HepG2 (cell line): ENCODE results near the gene HEPN1. TPM values are rescaled to one million over a fixed set of nuclear protein-coding genes. Genes with fewer than 3 reads are reported as not detected.

ENCODE experiments used
- ATAC-seq: fragments of 200-7000 bp; cut with Tn5 transposase; 3 replicates; pipeline ENCODE4 v1.9.1; 2020; ENCODE audit warnings: mild to moderate bottlenecking, moderate library complexity
- BruUV-seq: library from RNA; stranded (reverse); fragments of 400-500 nt; replicated peaks from 2 replicates; lab custom pipeline; 2021; lab: Mats Ljungman, UMichigan
- CTCF ChIA-PET: fragments of 300-600 bp; formaldehyde crosslinking; extraction: SDS; loops from one replicate; lab custom pipeline; 2021; ENCODE audit warnings: low total read pairs, inconsistent platforms, low intra/inter-chr PET ratio; lab: Yijun Ruan, JAX
- POLR2A ChIA-PET: fragments of 350-600 bp; sonication (Branson Sonifier 250); formaldehyde crosslinking; loops from one replicate; lab custom pipeline; 2020; ENCODE audit warnings: antibody characterized with exemption, inconsistent platforms; lab: Yijun Ruan, JAX
- DNase-seq: peaks from one replicate; pipeline ENCODE4 v3.0.0-alpha.2; 2015; ENCODE audit warnings: low spot score
- FAIRE-seq: peaks from 3 replicates; lab custom pipeline; 2011; peaks lifted over from hg19 to GRCh38; lab: Jason Lieb, UNC
- H2AFZ ChIP-seq: one replicate; pipeline ENCODE4 v1.6.1; 2011; ENCODE audit warnings: low read length, inconsistent platforms
- H3K27ac ChIP-seq: fragments of 300-600 bp; 3 replicates; pipeline ENCODE4 v1.8.0; 2011; ENCODE audit warnings: mixed run types, mild to moderate bottlenecking, mixed read lengths, low read length, inconsistent platforms; ENCODE audit not compliant: insufficient read depth; ENCODE audit errors: extremely low read length
- H3K27me3 ChIP-seq, 2 experiments: fragments of 200-600 bp in 1 of 2; 2 replicates in 1 of 2; 3 replicates in 1 of 2; pipeline versions ENCODE4 v1.6.0 to v1.8.0; 2011; ENCODE audit warnings: low read length in 2 of 2, mild to moderate bottlenecking in 2 of 2, moderate library complexity in 2 of 2, inconsistent platforms in 1 of 2; ENCODE audit not compliant: insufficient read depth in 2 of 2, control insufficient read depth in 1 of 2
- H3K36me3 ChIP-seq, 2 experiments: fragments of 200-600 bp in 1 of 2; replicated peaks in 1 of 2; 2 replicates in 1 of 2; 3 replicates in 1 of 2; pipeline versions ENCODE4 v1.5.1 to v1.8.0; 2011; ENCODE audit warnings: low read length in 2 of 2, inconsistent platforms in 1 of 2; ENCODE audit not compliant: insufficient read depth in 2 of 2, control insufficient read depth in 1 of 2
- H3K4me1 ChIP-seq: 2 replicates; pipeline ENCODE4 v1.5.1; 2012; ENCODE audit warnings: low read length, inconsistent platforms; ENCODE audit not compliant: insufficient read depth
- H3K4me2 ChIP-seq: 2 replicates; pipeline ENCODE4 v1.6.0; 2011; ENCODE audit warnings: low read depth, low read length, inconsistent platforms
- H3K4me3 ChIP-seq, 3 experiments: fragments of 200-600 bp in 1 of 3; sonication (generic), shearing (Covaris generic) in 1 of 3; replicated peaks in 1 of 3; 2 replicates each; pipeline ENCODE4 v1.5.1; 2011 to 2016; ENCODE audit warnings: low read length in 3 of 3, inconsistent platforms in 2 of 3, low read depth in 2 of 3, mild to moderate bottlenecking in 2 of 3, control low read depth in 1 of 3, mixed read lengths in 1 of 3; ENCODE audit not compliant: insufficient read depth in 1 of 3
- H3K79me2 ChIP-seq: one replicate; pipeline ENCODE4 v1.6.1; 2011; ENCODE audit warnings: low read length, inconsistent platforms; ENCODE audit not compliant: insufficient read depth
- H3K9ac ChIP-seq: 2 replicates; pipeline ENCODE4 v1.6.0; 2011; ENCODE audit warnings: mild to moderate bottlenecking, low read depth, low read length, inconsistent platforms; ENCODE audit not compliant: insufficient read depth
- H3K9me3 ChIP-seq: 2 replicates; pipeline ENCODE4 v1.5.1; 2012; ENCODE audit warnings: mild to moderate bottlenecking, low read length
- H4K20me1 ChIP-seq: 2 replicates; pipeline ENCODE4 v1.6.0; 2011; ENCODE audit warnings: inconsistent platforms, mild to moderate bottlenecking, low read length, moderate library complexity; ENCODE audit not compliant: insufficient read depth
- ASH2L ChIP-seq: fragments of 300-600, 200-600 bp; sonication (generic); IDR thresholded peaks from 2 replicates; pipeline ENCODE4 v1.7.0; 2017; ENCODE audit warnings: low read depth, mild to moderate bottlenecking, moderate library complexity, mixed read lengths, low read length; ENCODE audit not compliant: insufficient read length
- CTCF ChIP-seq: sonication (generic); formaldehyde crosslinking; IDR thresholded peaks from 2 replicates; pipeline ENCODE4 v1.5.0; 2020; ENCODE audit warnings: mild to moderate bottlenecking, missing genetic modification reagents, moderate library complexity
- FOSL1 ChIP-seq: sonication (generic); formaldehyde crosslinking; IDR thresholded peaks from 2 replicates; pipeline ENCODE4 v1.9.0; 2021; ENCODE audit warnings: missing genetic modification reagents, borderline replicate concordance
- FOXA3 ChIP-seq: IDR thresholded peaks from 2 replicates; pipeline ENCODE4 v1.6.1; 2016; ENCODE audit warnings: missing genetic modification reagents, missing compliant biosample characterization
- MAFG ChIP-seq: sonication (generic); formaldehyde crosslinking; IDR thresholded peaks from 2 replicates; pipeline ENCODE4 v1.5.1; 2020; ENCODE audit warnings: mild to moderate bottlenecking, missing genetic modification reagents
- MNT ChIP-seq: fragments of 450-650 bp; IDR thresholded peaks from 2 replicates; pipeline ENCODE4 v1.6.1; 2016
- NR1H2 ChIP-seq: sonication (generic); formaldehyde crosslinking; IDR thresholded peaks from 2 replicates; pipeline ENCODE4 v1.8.1; 2022; ENCODE audit warnings: low read depth, missing genetic modification reagents, borderline replicate concordance
- PBX2 ChIP-seq: IDR thresholded peaks from 2 replicates; pipeline ENCODE4 v1.6.1; 2016; ENCODE audit warnings: control low read depth
- PHB2 ChIP-seq: fragments of 450-650 bp; IDR thresholded peaks from 2 replicates; pipeline ENCODE4 v1.6.1; 2018; ENCODE audit not compliant: partially characterized antibody
- PPARG ChIP-seq: conservative IDR thresholded peaks from 2 replicates; pipeline ENCODE4 v1.6.1; 2016; ENCODE audit warnings: missing biosample characterization, missing genetic modification reagents
- PREB ChIP-seq: sonication (generic); formaldehyde crosslinking; IDR thresholded peaks from 2 replicates; pipeline ENCODE4 v1.4.0; 2020; ENCODE audit warnings: missing genetic modification reagents
- RAD21 ChIP-seq: fragments of 450-650 bp; formaldehyde crosslinking; IDR thresholded peaks from 2 replicates; pipeline ENCODE4 v1.5.0; 2020; ENCODE audit warnings: mild to moderate bottlenecking
- STAG1 ChIP-seq: sonication (generic); formaldehyde crosslinking; IDR thresholded peaks from 2 replicates; pipeline ENCODE4 v1.4.0; 2020; ENCODE audit warnings: missing genetic modification reagents
- ZIK1 ChIP-seq: sonication (generic); formaldehyde crosslinking; IDR thresholded peaks from 2 replicates; pipeline ENCODE4 v1.5.0; 2020; ENCODE audit warnings: mild to moderate bottlenecking, low read depth, missing genetic modification reagents, borderline replicate concordance
- ZNF597 ChIP-seq: sonication (generic); formaldehyde crosslinking; IDR thresholded peaks from 2 replicates; pipeline ENCODE4 v1.5.0; 2020; ENCODE audit warnings: missing genetic modification reagents
- ZNF652 ChIP-seq: IDR thresholded peaks from 2 replicates; pipeline ENCODE4 v1.6.1; 2016; ENCODE audit warnings: low read depth, borderline replicate concordance
- WGBS: methylation state at CpG from one replicate; pipeline ENCODE4 v1.1.6; 2017; ENCODE audit warnings: low lambda C conversion rate; 5-methylcytosine and 5-hydroxymethylcytosine counted together
- in situ Hi-C: cut with HindIII; loops from 2 replicates; pipeline ENCODE4 v1.10.0; 2017; ENCODE audit warnings: low pct_unique_long_range_greater_than_20kb; ENCODE audit not compliant: extremely low pct_ligation_motif_present
- intact Hi-C: fragments of 100-400 bp; cut with micrococcal nuclease; formaldehyde crosslinking; loops from one replicate; pipeline ENCODE4 v1.10.0; 2022; ENCODE audit not compliant: unreplicated experiment
- polyA plus RNA-seq, 8 experiments: library from polyadenylated mRNA; depleted of rRNA in 3 of 8; stranded (reverse) in 7 of 8; unstranded in 1 of 8; fragments of >200 nt; fragmentation: Illumina TruSeq in 4 of 8; extraction: Trizol in 4 of 8; gene quantifications; 2 replicates each; pipeline versions ENCODE4 v1.2.1 to v1.2.3, GENCODE V29; 2011 to 2016; ENCODE audit warnings: low read depth in 4 of 8, missing spikeins in 1 of 8, mixed read lengths in 1 of 8; ENCODE audit not compliant: insufficient read depth in 1 of 8
- total RNA-seq, 5 experiments: library from RNA; depleted of rRNA; stranded (reverse); fragments of >200 nt; fragmentation: Illumina TruSeq; extraction: Trizol; gene quantifications; 2 replicates each; pipeline ENCODE4 v1.2.3, GENCODE V29; 2016; ENCODE audit warnings: low read depth in 1 of 5

HEPN1 gene
- total and polyA plus RNA-seq, 2 of the 13 experiments (the other 11 are each of a cell fraction or from before 2014, with no cell fraction given): not detected

GRCh38 chr11:124955035-124955434, 36.0 kb downstream of the HEPN1 start (continued):
- TF ChIP-seq PREB (no peak), ZNF597 (CRISPR knock-in tag) (no peak), ZNF652 (CRISPR knock-in tag) (no peak)

- H3K27me3 ChIP-seq: no peaks in the 10 kb centered on the region
- intact Hi-C loops: loop anchor here (1.0 to 5.0 kb wide), 5 partner anchors 129 to 910 kb away; no protein-coding TSS in a partner anchor
- H3K9me3 ChIP-seq: no peaks in the 10 kb centered on the region
- ATAC-seq: peak; percentile 93
- FAIRE-seq: peak; percentile 94
- no peaks in the 10 kb centered on the region for H3K36me3 ChIP-seq
- no peaks in the 10 kb centered on the region for H4K20me1 ChIP-seq
- CTCF ChIA-PET: interaction anchor here (0.7 to 2.2 kb wide), 5 partner anchors 152 to 467 kb away, joined by 3 to 23 read pairs (median 3); no protein-coding TSS in a partner anchor
- in situ Hi-C loops: no loop called here
- BruUV-seq: no TSS peak
- no peaks in the 10 kb centered on the region for H3K4me1 ChIP-seq
- H3K79me2 ChIP-seq: no peaks in the 10 kb centered on the region
- no peak overlapping the region for H2AFZ ChIP-seq
- no peak overlapping the region for H3K27ac ChIP-seq
- 22% methylated on average over 5 of the region's 5 CpGs for WGBS
- POLR2A ChIA-PET: no interaction called here
- H3K4me2 ChIP-seq: no peak overlapping the region
- H3K9ac ChIP-seq: no peak overlapping the region
- no peak overlapping the region for H3K4me3 ChIP-seq
- DNase-seq: peak; percentile 78
- TF ChIP-seq PBX2 (no peak), RAD21 (CRISPR knock-in tag) (peak; percentile 67), FOXA3 (0 out of 2 replicates have a peak, but pooled peaks have one; percentile 14), MNT (peak; percentile 13; the same call in 1 of the 2 replicates), STAG1 (CRISPR knock-in tag) (peak; percentile 96), PPARG (CRISPR knock-in tag) (0 out of 2 replicates have a peak, but pooled peaks have one; percentile 24), FOSL1 (CRISPR knock-in tag) (no peak), CTCF (CRISPR knock-in tag) (peak; percentile 87), MAFG (CRISPR knock-in tag) (no peak), PHB2 (no peak), ZIK1 (no peak), NR1H2 (CRISPR knock-in tag) (no peak), ASH2L (no peak)
Observed at GRCh38 chr11:124961972-124962609, 43.0 kb downstream of the HEPN1 start.
